ENCODE results near the gene EPHB1. TPM values are rescaled to one million over a fixed set of nuclear protein-coding genes. Genes with fewer than 3 reads are reported as not detected.

Gene EPHB1
- total and polyA plus RNA-seq, 2 of the 13 experiments (the other 11 are each of a cell fraction or from before 2014, with no cell fraction given) = 0.07 to 0.21 TPM

- no peak overlapping the region for H3K4me2 ChIP-seq (ENCODE audit: low read depth, low read length)
- H3K4me3 ChIP-seq (replicated peaks in 1 of 3; ENCODE audit: insufficient read depth in 1 of 3, low read depth in 2 of 3, low read length in 3 of 3) = no peak overlapping the region
- TF ChIP-seq EHMT2 (IDR thresholded peaks at IDR 0.05; ENCODE audit: borderline replicate concordance, low read depth, low read length) (no peak), SUZ12 (IDR thresholded peaks at IDR 0.05; ENCODE audit: low read depth, low read length) (no peak)
- BruUV-seq (replicated peaks) = no TSS peak
- H3K9me3 ChIP-seq (ENCODE audit: low read length) = no peaks in the 10 kb centered on the region
- no peak overlapping the region for H3K27ac ChIP-seq (ENCODE audit: extremely low read length, insufficient read depth, low read length)
- DNase-seq (ENCODE audit: low spot score) = no peak
- ChIA-PET CTCF (ENCODE audit: low intra/inter-chr PET ratio, low total read pairs) (no interaction called here), POLR2A (no interaction called here)
- no peaks in the 10 kb centered on the region for H4K20me1 ChIP-seq (ENCODE audit: insufficient read depth, low read length)
- H3K9ac ChIP-seq (ENCODE audit: insufficient read depth, low read depth, low read length) = no peak overlapping the region
- no peaks in the 10 kb centered on the region for H3K79me2 ChIP-seq (ENCODE audit: insufficient read depth, low read length)
- H2AFZ ChIP-seq (ENCODE audit: low read length) = no peak overlapping the region
- ATAC-seq = no peak
- no peaks in the 10 kb centered on the region for H3K36me3 ChIP-seq (replicated peaks in 1 of 2; ENCODE audit: control insufficient read depth in 1 of 2, insufficient read depth in 2 of 2, low read length in 2 of 2)
- H3K27me3 ChIP-seq (ENCODE audit: control insufficient read depth in 1 of 2, insufficient read depth in 2 of 2, low read length in 2 of 2) = peaks cover 1 to 8% of the 10 kb centered on the region in 2 experiments; a peak in 3 of 5 replicates
- intact Hi-C loops (cut with micrococcal nuclease; ENCODE audit: unreplicated experiment) = no loop called here
- H3K4me1 ChIP-seq (ENCODE audit: insufficient read depth, low read length) = no peaks in the 10 kb centered on the region
- in situ Hi-C loops (cut with HindIII; ENCODE audit: extremely low pct_ligation_motif_present, low pct_unique_long_range_greater_than_20kb) = no loop called here
- WGBS (ENCODE audit: low lambda C conversion rate) = 0% methylated on average over 1 of the region's 1 CpG
- no peak for FAIRE-seq
Measured at GRCh38 chr3:134859341-134859740, 64.3 kb downstream of the EPHB1 start.

- no TSS peak for BruUV-seq (replicated peaks)
- no peak overlapping the region for H3K27ac ChIP-seq (ENCODE audit: extremely low read length, insufficient read depth, low read length)
- no peak for ATAC-seq
- peaks cover 1 to 8% of the 10 kb centered on the region in 2 experiments; a peak in 2 of 5 replicates for H3K27me3 ChIP-seq (ENCODE audit: control insufficient read depth in 1 of 2, insufficient read depth in 2 of 2, low read length in 2 of 2)
- no peaks in the 10 kb centered on the region for H3K36me3 ChIP-seq (replicated peaks in 1 of 2; ENCODE audit: control insufficient read depth in 1 of 2, insufficient read depth in 2 of 2, low read length in 2 of 2)
- CTCF ChIA-PET (ENCODE audit: low intra/inter-chr PET ratio, low total read pairs) = no interaction called here
- intact Hi-C loops (cut with micrococcal nuclease; ENCODE audit: unreplicated experiment) (no loop called here), in situ Hi-C loops (cut with HindIII; ENCODE audit: extremely low pct_ligation_motif_present, low pct_unique_long_range_greater_than_20kb) (no loop called here)
- 36% methylated on average over 5 of the region's 5 CpGs for WGBS (ENCODE audit: low lambda C conversion rate)
- no peak overlapping the region for H3K9ac ChIP-seq (ENCODE audit: insufficient read depth, low read depth, low read length)
- no peak overlapping the region for H2AFZ ChIP-seq (ENCODE audit: low read length)
- H3K9me3 ChIP-seq (ENCODE audit: low read length) = no peaks in the 10 kb centered on the region
- no peaks in the 10 kb centered on the region for H4K20me1 ChIP-seq (ENCODE audit: insufficient read depth, low read length)
- no peaks in the 10 kb centered on the region for H3K4me1 ChIP-seq (ENCODE audit: insufficient read depth, low read length)
- POLR2A ChIA-PET = no interaction called here
- no peaks in the 10 kb centered on the region for H3K79me2 ChIP-seq (ENCODE audit: insufficient read depth, low read length)
- TF ChIP-seq AKAP8 (CRISPR knock-in tag; IDR thresholded peaks at IDR 0.05) (no peak), ZNF570 (CRISPR knock-in tag; IDR thresholded peaks at IDR 0.05; ENCODE audit: borderline replicate concordance) (no peak), CBX2 (IDR thresholded peaks at IDR 0.05; ENCODE audit: low read depth, low read length) (no peak), CBX2 (CRISPR knock-in tag; IDR thresholded peaks at IDR 0.05; ENCODE audit: low read depth) (no peak), PRDM4 (CRISPR knock-in tag; IDR thresholded peaks at IDR 0.05; ENCODE audit: borderline replicate concordance) (no peak), ZNF274 (CRISPR knock-in tag; IDR thresholded peaks at IDR 0.05) (no peak), DMAP1 (CRISPR knock-in tag; IDR thresholded peaks at IDR 0.05) (no peak), ZNF670 (CRISPR knock-in tag; IDR thresholded peaks at IDR 0.05; ENCODE audit: borderline replicate concordance) (no peak), THRA (CRISPR knock-in tag; IDR thresholded peaks at IDR 0.05; ENCODE audit: borderline replicate concordance) (no peak), SRSF4 (IDR thresholded peaks at IDR 0.05; ENCODE audit: low read depth, low read length, poor library complexity, severe bottlenecking) (no peak), MED13 (CRISPR knock-in tag; IDR thresholded peaks at IDR 0.05) (no peak)
- no peak overlapping the region for H3K4me2 ChIP-seq (ENCODE audit: low read depth, low read length)
- no peak overlapping the region for H3K4me3 ChIP-seq (replicated peaks in 1 of 3; ENCODE audit: insufficient read depth in 1 of 3, low read depth in 2 of 3, low read length in 3 of 3)
- no peak for DNase-seq (ENCODE audit: low spot score)
- FAIRE-seq = no peak
Measured at GRCh38 chr3:134860141-134860540, 65.1 kb downstream of the EPHB1 start.
